Endodermal cell (in vitro differentiated cells): ENCODE results near the gene PLCG2. TPM values are rescaled to one million over a fixed set of nuclear protein-coding genes. Genes with fewer than 3 reads are reported as not detected.

Experiments
- DNase-seq: peaks from one replicate; pipeline ENCODE4 v3.0.0-alpha.2; 2017
- H3K27ac ChIP-seq: 2 replicates; pipeline ENCODE4 v1.5.1; 2013; ENCODE audit warnings: mild to moderate bottlenecking, low read depth, low read length, moderate library complexity
- H3K27me3 ChIP-seq: 2 replicates; pipeline ENCODE4 v1.6.1; 2013; ENCODE audit warnings: mild to moderate bottlenecking, low read length, moderate library complexity; ENCODE audit not compliant: insufficient read depth, control insufficient read depth, poor library complexity, severe bottlenecking
- H3K36me3 ChIP-seq: 2 replicates; pipeline ENCODE4 v1.7.0; 2013; ENCODE audit warnings: mild to moderate bottlenecking, low read length, moderate library complexity; ENCODE audit not compliant: control insufficient read depth, insufficient read depth
- H3K4me1 ChIP-seq: one replicate; pipeline ENCODE4 v1.7.0; 2013; ENCODE audit warnings: low read length; ENCODE audit not compliant: control insufficient read depth, insufficient read depth
- H3K4me3 ChIP-seq: 2 replicates; pipeline ENCODE4 v1.5.1; 2013; ENCODE audit warnings: mild to moderate bottlenecking, low read length, moderate library complexity
- H3K9ac ChIP-seq: 2 replicates; pipeline ENCODE4 v1.6.1; 2013; ENCODE audit warnings: mild to moderate bottlenecking, low read length, moderate library complexity; ENCODE audit not compliant: poor library complexity, severe bottlenecking; ENCODE audit errors: extremely low read depth
- H3K9me3 ChIP-seq: 2 replicates; pipeline ENCODE4 v1.6.1; 2013; ENCODE audit warnings: mild to moderate bottlenecking, low read length, moderate library complexity; ENCODE audit not compliant: control insufficient read depth
- H3K27ac Mint-ChIP-seq: 2 replicates; pipeline ENCODE4 v1.8.0; 2020; ENCODE audit warnings: mixed read lengths
- H3K27me3 Mint-ChIP-seq: 2 replicates; pipeline ENCODE4 v1.8.0; 2021; ENCODE audit warnings: mild to moderate bottlenecking, mixed read lengths; ENCODE audit not compliant: insufficient read depth
- H3K36me3 Mint-ChIP-seq: 2 replicates; pipeline ENCODE4 v1.8.0; 2020; ENCODE audit warnings: low read depth, mixed read lengths
- H3K4me1 Mint-ChIP-seq: 2 replicates; pipeline ENCODE4 v1.8.0; 2020; ENCODE audit warnings: mixed read lengths
- H3K4me3 Mint-ChIP-seq: 2 replicates; pipeline ENCODE4 v1.8.0; 2020; ENCODE audit warnings: mild to moderate bottlenecking, moderate library complexity, mixed read lengths
- H3K9me3 Mint-ChIP-seq: 2 replicates; pipeline ENCODE4 v1.8.0; 2020; ENCODE audit warnings: mild to moderate bottlenecking, mixed read lengths
- CTCF ChIP-seq: fragments of 200-600 bp; sonication (generic); conservative IDR thresholded peaks from 2 replicates; pipeline ENCODE4 v1.5.0; 2021; ENCODE audit warnings: antibody characterized with exemption, mild to moderate bottlenecking
- WGBS, 2 experiments: methylation state at CpG; one replicate each; pipeline versions ENCODE4 v1.1.5 to v1.1.7; 2013; ENCODE audit warnings: missing lambda C conversion rate in 2 of 2, mixed read lengths in 1 of 2; ENCODE audit not compliant: insufficient coverage in 1 of 2, insufficient read length in 1 of 2; 5-methylcytosine and 5-hydroxymethylcytosine counted together
- total RNA-seq, 2 donors: library from RNA; stranded (reverse); fragmentation: NEBNext Ultra II Directional in 1 of 2; extraction: Animal tissue kit (Norgen Biotek cat#: 25700) in 1 of 2; gene quantifications; 2 replicates in 1 of 2; 3 replicates in 1 of 2; pipeline ENCODE4 v1.2.1, GENCODE V29; 2021

PLCG2 gene
- total RNA-seq, 2 donors from 2014 or later: 34.7 to 48.4 TPM

- H3K4me1 ChIP-seq: no peaks in the 10 kb centered on the region
- H3K36me3 Mint-ChIP-seq: no peaks in the 10 kb centered on the region
- H3K36me3 ChIP-seq: no peaks in the 10 kb centered on the region
- no peak overlapping the region for H3K4me3 Mint-ChIP-seq
- H3K9me3 Mint-ChIP-seq: no peaks in the 10 kb centered on the region
- H3K27me3 Mint-ChIP-seq: peaks cover 2% of the 10 kb centered on the region
- no peak overlapping the region for H3K27ac ChIP-seq
- no peaks in the 10 kb centered on the region for H3K27me3 ChIP-seq
- H3K4me1 Mint-ChIP-seq: no peaks in the 10 kb centered on the region
- no peak overlapping the region for H3K4me3 ChIP-seq
- WGBS, 2 experiments: 89 to 93% methylated on average over 8 of the region's 8 CpGs
- no peak overlapping the region for H3K9ac ChIP-seq
- no peak for DNase-seq
- no peak overlapping the region for H3K27ac Mint-ChIP-seq
- TF ChIP-seq CTCF: no peak
- H3K9me3 ChIP-seq: no peaks in the 10 kb centered on the region
Measured at GRCh38 chr16:81987121-81987520, 208.0 kb downstream of the PLCG2 start.

- no peak overlapping the region for H3K27ac Mint-ChIP-seq
- 94 to 100% methylated on average over 1 to 5 of the region's 5 CpGs for WGBS, 2 experiments
- no peaks in the 10 kb centered on the region for H3K9me3 Mint-ChIP-seq
- Histone ChIP-seq H3K27me3 (no peaks in the 10 kb centered on the region), H3K36me3 (no peaks in the 10 kb centered on the region), H3K4me1 (no peaks in the 10 kb centered on the region), H3K27ac (no peak overlapping the region), H3K4me3 (no peak overlapping the region), H3K9ac (no peak overlapping the region), H3K9me3 (no peaks in the 10 kb centered on the region)
- peaks cover 2% of the 10 kb centered on the region for H3K27me3 Mint-ChIP-seq
- no peak for TF ChIP-seq CTCF
- DNase-seq: no peak
- no peaks in the 10 kb centered on the region for H3K4me1 Mint-ChIP-seq
- H3K36me3 Mint-ChIP-seq: no peaks in the 10 kb centered on the region
- H3K4me3 Mint-ChIP-seq: no peak overlapping the region
Measured at GRCh38 chr16:81987706-81988105, 208.6 kb downstream of the PLCG2 start.

- DNase-seq: no peak
- Mint-ChIP-seq H3K9me3 (no peaks in the 10 kb centered on the region), H3K4me1 (no peaks in the 10 kb centered on the region), H3K4me3 (no peak overlapping the region), H3K27ac (no peak overlapping the region), H3K27me3 (no peaks in the 10 kb centered on the region), H3K36me3 (no peaks in the 10 kb centered on the region)
- H3K4me1 ChIP-seq: no peaks in the 10 kb centered on the region
- no peaks in the 10 kb centered on the region for H3K27me3 ChIP-seq
- H3K36me3 ChIP-seq: no peaks in the 10 kb centered on the region
- TF ChIP-seq CTCF: no peak
- H3K27ac ChIP-seq: no peak overlapping the region
- no peak overlapping the region for H3K9ac ChIP-seq
- no peak overlapping the region for H3K4me3 ChIP-seq
- H3K9me3 ChIP-seq: no peaks in the 10 kb centered on the region
- WGBS, 2 experiments: 78 to 84% methylated on average over 3 of the region's 3 CpGs
Measured at GRCh38 chr16:81992859-81993258, 213.8 kb downstream of the PLCG2 start.
